Neural cell (in vitro differentiated cells): ENCODE results near the gene ADAMTS2. TPM values are rescaled to one million over a fixed set of nuclear protein-coding genes. Genes with fewer than 3 reads are reported as not detected.
"Not testable (repeated sequence)": the region's sequence is repeated elsewhere in the genome, so short reads cannot be mapped to it uniquely, and the experiment has no call there.

Experiments used
- H2AFZ ChIP-seq: fragments of 200-600, 300-800 bp; sonication (generic), shearing (Covaris generic); 2 replicates; pipeline ENCODE4 v1.6.0; 2014; ENCODE audit warnings: low read depth, mild to moderate bottlenecking, antibody characterized with exemption, low read length, moderate library complexity
- H3F3A ChIP-seq: fragments of 200-600 bp; shearing (Covaris generic); 2 replicates; pipeline ENCODE4 v1.6.1; 2016; ENCODE audit warnings: mild to moderate bottlenecking, moderate library complexity, mixed read lengths, antibody characterized with exemption, low read length; ENCODE audit not compliant: insufficient read depth, poor library complexity, severe bottlenecking
- H3K27ac ChIP-seq: fragments of 200-600, 300-800 bp; sonication (generic), shearing (Covaris generic); 2 replicates; pipeline ENCODE4 v1.5.1; 2014; ENCODE audit warnings: mild to moderate bottlenecking, low read length, moderate library complexity
- H3K27me3 ChIP-seq: fragments of 300-800, 200-600 bp; sonication (generic), shearing (Covaris generic); 2 replicates; pipeline ENCODE4 v1.6.0; 2014; ENCODE audit warnings: mild to moderate bottlenecking, low read depth, low read length, moderate library complexity; ENCODE audit not compliant: insufficient read depth
- H3K36me3 ChIP-seq: fragments of 300-800, 200-600 bp; sonication (generic), shearing (Covaris generic); 2 replicates; pipeline ENCODE4 v1.5.1; 2014; ENCODE audit warnings: mild to moderate bottlenecking, antibody characterized with exemption, low read length, moderate library complexity; ENCODE audit not compliant: insufficient read depth
- H3K4me2 ChIP-seq: fragments of 300-800, 200-600 bp; sonication (generic), shearing (Covaris generic); 2 replicates; pipeline ENCODE4 v1.6.0; 2014; ENCODE audit warnings: mild to moderate bottlenecking, low read length
- H3K4me3 ChIP-seq: fragments of 300-800, 200-600 bp; sonication (generic), shearing (Covaris generic); 2 replicates; pipeline ENCODE4 v1.5.1; 2014; ENCODE audit warnings: mild to moderate bottlenecking, low read length, moderate library complexity
- H3K79me2 ChIP-seq: fragments of 200-600 bp; shearing (Covaris generic); replicated peaks from 2 replicates; pipeline ENCODE4 v1.6.0; 2014; ENCODE audit warnings: mild to moderate bottlenecking, low read length, moderate library complexity; ENCODE audit not compliant: insufficient read depth
- H3K9ac ChIP-seq: fragments of 300-800, 200-600 bp; sonication (generic), shearing (Covaris generic); 2 replicates; pipeline ENCODE4 v1.6.1; 2016; ENCODE audit warnings: mild to moderate bottlenecking, low read length, mixed read lengths
- H3K9me2 ChIP-seq: fragments of 200-600 bp; shearing (Covaris generic); 2 replicates; pipeline ENCODE4 v1.6.1; 2016; ENCODE audit warnings: mild to moderate bottlenecking, low read length, mixed read lengths; ENCODE audit not compliant: insufficient read depth
- H3K9me3 ChIP-seq: fragments of 200-600, 300-800 bp; sonication (generic), shearing (Covaris generic); 2 replicates; pipeline ENCODE4 v1.6.1; 2016; ENCODE audit warnings: mild to moderate bottlenecking, mixed run types, low read length, moderate library complexity, mixed read lengths
- H4K20me1 ChIP-seq: fragments of 200-600 bp; shearing (Covaris generic); 2 replicates; pipeline ENCODE4 v1.6.1; 2016; ENCODE audit warnings: mild to moderate bottlenecking, mixed run types; ENCODE audit not compliant: insufficient read depth
- EP300 ChIP-seq: fragments of 450-650 bp; conservative IDR thresholded peaks from 2 replicates; pipeline ENCODE4 v1.6.1; 2014; ENCODE audit warnings: antibody characterized with exemption, mild to moderate bottlenecking, moderate library complexity; ENCODE audit not compliant: poor library complexity, severe bottlenecking
- EZH2 ChIP-seq: fragments of 200-600, 300-800 bp; shearing (Covaris generic), sonication (generic); IDR thresholded peaks from 2 replicates; pipeline ENCODE4 v1.6.1; 2014; ENCODE audit warnings: antibody characterized with exemption, low read length, borderline replicate concordance, mild to moderate bottlenecking; ENCODE audit not compliant: insufficient read depth, poor library complexity, severe bottlenecking
- MXI1 ChIP-seq: fragments of 450-650 bp; conservative IDR thresholded peaks from 2 replicates; pipeline ENCODE4 v1.6.1; 2014; ENCODE audit warnings: antibody characterized with exemption, mild to moderate bottlenecking; ENCODE audit not compliant: poor library complexity, severe bottlenecking
- POLR2AphosphoS5 ChIP-seq: IDR thresholded peaks from 2 replicates; pipeline ENCODE4 v1.6.1; 2012
- RAD21 ChIP-seq: fragments of 450-650 bp; conservative IDR thresholded peaks from 2 replicates; pipeline ENCODE4 v1.6.1; 2014; ENCODE audit warnings: antibody characterized with exemption, mild to moderate bottlenecking, moderate library complexity
- SMC3 ChIP-seq: fragments of 450-650 bp; conservative IDR thresholded peaks from 2 replicates; pipeline ENCODE4 v1.6.1; 2014; ENCODE audit warnings: antibody characterized with exemption, mild to moderate bottlenecking, moderate library complexity; ENCODE audit not compliant: poor library complexity
- TAF1 ChIP-seq: IDR thresholded peaks from 2 replicates; pipeline ENCODE4 v1.6.1; 2012; ENCODE audit warnings: low read depth
- polyA plus RNA-seq: library from polyadenylated mRNA; depleted of rRNA; stranded (reverse); fragments of >200 nt; gene quantifications from 2 replicates; pipeline ENCODE4 v1.2.3, GENCODE V29; 2014
- TF ChIP-seq, protein P1 (sequence below): IDR thresholded peaks from 2 replicates; pipeline ENCODE4 v1.6.1; 2012; ENCODE audit warnings: borderline replicate concordance
- TF ChIP-seq, protein P2 (sequence below): fragments of 450-650 bp; IDR thresholded peaks from 2 replicates; pipeline ENCODE4 v1.5.1; 2014; ENCODE audit warnings: antibody characterized with exemption, mild to moderate bottlenecking, moderate library complexity; ENCODE audit not compliant: poor library complexity, severe bottlenecking

ADAMTS2 gene
- polyA plus RNA-seq, 1 donor from 2014 or later = 0.61 TPM

DNA sequence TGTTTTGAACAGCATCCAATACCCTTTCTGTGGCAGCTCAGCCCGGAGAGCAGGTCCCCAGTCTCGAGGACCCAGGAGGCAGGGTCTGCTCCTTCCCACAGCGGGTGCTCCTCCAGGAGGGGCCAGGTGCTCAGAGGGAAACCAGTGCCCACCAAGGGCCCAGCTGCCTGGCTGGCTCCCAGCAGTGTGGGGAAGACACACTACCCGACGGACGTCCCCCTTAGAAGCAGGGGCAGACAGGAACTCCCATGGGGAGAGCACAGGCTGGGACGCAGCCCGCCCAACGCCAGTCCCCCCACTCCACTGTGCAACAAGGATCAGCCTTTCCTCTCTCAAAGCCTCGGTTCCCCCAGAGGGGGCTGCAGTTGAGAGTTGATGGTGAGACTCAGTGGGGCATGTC, 57.6 kb downstream of the ADAMTS2 start:
- H3K27ac ChIP-seq = no peak overlapping the region
- no peak overlapping the region for H3K4me2 ChIP-seq
- no peak overlapping the region for H3K4me3 ChIP-seq
- H3K9ac ChIP-seq = no peak overlapping the region
- TF ChIP-seq RAD21 (no peak), MXI1 (no peak), SMC3 (no peak), EZH2 (no peak), TAF1 (no peak), POLR2AphosphoS5 (no peak)
- TF ChIP-seq, protein P1, sequence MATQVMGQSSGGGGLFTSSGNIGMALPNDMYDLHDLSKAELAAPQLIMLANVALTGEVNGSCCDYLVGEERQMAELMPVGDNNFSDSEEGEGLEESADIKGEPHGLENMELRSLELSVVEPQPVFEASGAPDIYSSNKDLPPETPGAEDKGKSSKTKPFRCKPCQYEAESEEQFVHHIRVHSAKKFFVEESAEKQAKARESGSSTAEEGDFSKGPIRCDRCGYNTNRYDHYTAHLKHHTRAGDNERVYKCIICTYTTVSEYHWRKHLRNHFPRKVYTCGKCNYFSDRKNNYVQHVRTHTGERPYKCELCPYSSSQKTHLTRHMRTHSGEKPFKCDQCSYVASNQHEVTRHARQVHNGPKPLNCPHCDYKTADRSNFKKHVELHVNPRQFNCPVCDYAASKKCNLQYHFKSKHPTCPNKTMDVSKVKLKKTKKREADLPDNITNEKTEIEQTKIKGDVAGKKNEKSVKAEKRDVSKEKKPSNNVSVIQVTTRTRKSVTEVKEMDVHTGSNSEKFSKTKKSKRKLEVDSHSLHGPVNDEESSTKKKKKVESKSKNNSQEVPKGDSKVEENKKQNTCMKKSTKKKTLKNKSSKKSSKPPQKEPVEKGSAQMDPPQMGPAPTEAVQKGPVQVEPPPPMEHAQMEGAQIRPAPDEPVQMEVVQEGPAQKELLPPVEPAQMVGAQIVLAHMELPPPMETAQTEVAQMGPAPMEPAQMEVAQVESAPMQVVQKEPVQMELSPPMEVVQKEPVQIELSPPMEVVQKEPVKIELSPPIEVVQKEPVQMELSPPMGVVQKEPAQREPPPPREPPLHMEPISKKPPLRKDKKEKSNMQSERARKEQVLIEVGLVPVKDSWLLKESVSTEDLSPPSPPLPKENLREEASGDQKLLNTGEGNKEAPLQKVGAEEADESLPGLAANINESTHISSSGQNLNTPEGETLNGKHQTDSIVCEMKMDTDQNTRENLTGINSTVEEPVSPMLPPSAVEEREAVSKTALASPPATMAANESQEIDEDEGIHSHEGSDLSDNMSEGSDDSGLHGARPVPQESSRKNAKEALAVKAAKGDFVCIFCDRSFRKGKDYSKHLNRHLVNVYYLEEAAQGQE = no peak
- TF ChIP-seq, protein P2, sequence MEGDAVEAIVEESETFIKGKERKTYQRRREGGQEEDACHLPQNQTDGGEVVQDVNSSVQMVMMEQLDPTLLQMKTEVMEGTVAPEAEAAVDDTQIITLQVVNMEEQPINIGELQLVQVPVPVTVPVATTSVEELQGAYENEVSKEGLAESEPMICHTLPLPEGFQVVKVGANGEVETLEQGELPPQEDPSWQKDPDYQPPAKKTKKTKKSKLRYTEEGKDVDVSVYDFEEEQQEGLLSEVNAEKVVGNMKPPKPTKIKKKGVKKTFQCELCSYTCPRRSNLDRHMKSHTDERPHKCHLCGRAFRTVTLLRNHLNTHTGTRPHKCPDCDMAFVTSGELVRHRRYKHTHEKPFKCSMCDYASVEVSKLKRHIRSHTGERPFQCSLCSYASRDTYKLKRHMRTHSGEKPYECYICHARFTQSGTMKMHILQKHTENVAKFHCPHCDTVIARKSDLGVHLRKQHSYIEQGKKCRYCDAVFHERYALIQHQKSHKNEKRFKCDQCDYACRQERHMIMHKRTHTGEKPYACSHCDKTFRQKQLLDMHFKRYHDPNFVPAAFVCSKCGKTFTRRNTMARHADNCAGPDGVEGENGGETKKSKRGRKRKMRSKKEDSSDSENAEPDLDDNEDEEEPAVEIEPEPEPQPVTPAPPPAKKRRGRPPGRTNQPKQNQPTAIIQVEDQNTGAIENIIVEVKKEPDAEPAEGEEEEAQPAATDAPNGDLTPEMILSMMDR = no peak
- H3F3A ChIP-seq = no peaks in the 10 kb centered on the region
- H3K79me2 ChIP-seq = no peaks in the 10 kb centered on the region
- H3K9me2 ChIP-seq = no peaks in the 10 kb centered on the region
- H4K20me1 ChIP-seq = no peaks in the 10 kb centered on the region
- H2AFZ ChIP-seq = no peak overlapping the region
- no peaks in the 10 kb centered on the region for H3K27me3 ChIP-seq
- H3K36me3 ChIP-seq = no peaks in the 10 kb centered on the region
- H3K9me3 ChIP-seq = no peaks in the 10 kb centered on the region

DNA sequence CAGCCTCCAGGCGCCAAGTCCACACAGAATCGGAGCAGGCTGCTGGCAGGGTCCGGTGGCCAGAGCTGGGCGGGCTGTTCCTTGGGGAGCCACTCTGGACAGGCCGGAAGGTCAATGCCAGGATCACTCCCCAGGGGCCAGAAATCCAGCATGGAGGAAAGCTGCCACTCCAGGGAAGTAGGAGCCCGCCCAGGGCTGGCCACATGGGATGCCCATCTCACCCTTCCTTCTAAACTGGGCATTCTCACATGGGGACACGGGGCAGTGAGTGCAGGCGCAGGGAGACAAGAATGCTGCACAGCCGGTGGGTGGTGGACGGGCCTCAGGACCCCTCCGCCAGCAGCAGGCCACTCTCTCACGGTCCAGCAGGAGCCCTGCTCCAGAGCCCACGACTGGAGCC, 58.2 kb downstream of the ADAMTS2 start:
- H3K9me2 ChIP-seq = no peaks in the 10 kb centered on the region
- no peaks in the 10 kb centered on the region for H3K36me3 ChIP-seq
- no peaks in the 10 kb centered on the region for H4K20me1 ChIP-seq
- H3K79me2 ChIP-seq = no peaks in the 10 kb centered on the region
- H3K4me3 ChIP-seq = no peak overlapping the region
- no peaks in the 10 kb centered on the region for H3K27me3 ChIP-seq
- TF ChIP-seq SMC3 = no peak
- TF ChIP-seq, protein P2 = no peak
- TF ChIP-seq RAD21 = no peak
- TF ChIP-seq TAF1 = no peak
- TF ChIP-seq POLR2AphosphoS5 = no peak
- no peak for TF ChIP-seq EP300
- TF ChIP-seq, protein P1 = no peak
- TF ChIP-seq EZH2 = no peak
- no peak for TF ChIP-seq MXI1
- H2AFZ ChIP-seq = no peak overlapping the region
- no peak overlapping the region for H3K4me2 ChIP-seq
- no peak overlapping the region for H3K9ac ChIP-seq
- H3F3A ChIP-seq = no peaks in the 10 kb centered on the region
- no peak overlapping the region for H3K27ac ChIP-seq
- H3K9me3 ChIP-seq = no peaks in the 10 kb centered on the region

DNA sequence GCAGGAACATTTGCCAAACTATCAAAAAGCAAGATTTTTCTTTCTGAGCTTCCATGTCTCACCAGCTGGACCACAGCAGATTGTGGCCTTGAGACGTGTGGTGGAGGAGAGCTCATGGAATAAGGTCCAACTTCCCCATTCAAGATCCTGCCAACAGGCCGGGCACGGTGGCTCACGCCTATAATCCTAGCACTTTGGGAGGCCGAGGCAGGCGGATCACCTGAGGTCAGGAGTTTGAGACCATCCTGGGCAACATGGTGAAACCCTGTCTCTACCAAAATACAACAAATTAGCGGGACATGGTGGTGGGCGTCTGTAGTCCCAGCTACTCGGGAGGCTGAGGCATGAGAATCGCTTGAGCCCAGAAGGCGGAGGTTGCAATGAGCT, 59.5 kb downstream of the ADAMTS2 start:
- not testable (repeated sequence) for H3K27ac ChIP-seq, H3K27me3 ChIP-seq

More for the DNA sequence above, 59.5 kb downstream of the ADAMTS2 start:
- not testable (repeated sequence) for H3K9me3 ChIP-seq, H4K20me1 ChIP-seq, H3K4me3 ChIP-seq, H2AFZ ChIP-seq, H3K9ac ChIP-seq, H3K4me2 ChIP-seq, H3K9me2 ChIP-seq, H3K79me2 ChIP-seq, H3F3A ChIP-seq, H3K36me3 ChIP-seq
